HG03064 (cell line): ENCODE results near the gene TMEM131L.
"Not testable (repeated sequence)": the region's sequence is repeated elsewhere in the genome, so short reads cannot be mapped to it uniquely, and the experiment has no call there.

Experiments
- ATAC-seq: cut with Tn5 transposase; IDR thresholded peaks from one replicate; pipeline ENCODE4 v1.9.1; 2021; ENCODE audit warnings: low read depth; ENCODE audit not compliant: unreplicated experiment

TMEM131L gene

GRCh38 chr4:153466081-153466948, at the start of gene TMEM131L:
TMEM131L (plus strand) TSS chr4:153466360; CDS start chr4:153466398, 38 bp downstream.
- peak; percentile 41 for ATAC-seq

DNA sequence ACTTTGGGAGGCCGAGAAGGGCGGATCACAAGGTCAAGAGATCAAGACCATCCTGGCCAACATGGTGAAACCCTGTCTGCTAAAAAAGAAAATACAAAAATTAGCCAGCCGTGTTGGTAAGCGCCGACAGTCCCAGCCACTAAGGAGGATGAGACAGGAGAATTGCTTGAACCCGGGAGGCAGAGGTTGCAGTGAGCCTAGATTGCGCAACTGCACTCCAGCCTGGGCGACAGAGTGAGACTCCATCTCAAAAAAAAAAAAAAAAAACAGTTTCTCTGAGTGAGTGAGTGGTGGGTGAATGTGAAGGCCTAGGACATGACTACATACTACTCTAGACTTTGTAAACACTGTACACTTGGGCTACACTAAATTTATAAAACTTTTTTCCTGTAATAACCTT, 49.7 kb upstream of the TMEM131L start:
- ATAC-seq = not testable (repeated sequence)

DNA sequence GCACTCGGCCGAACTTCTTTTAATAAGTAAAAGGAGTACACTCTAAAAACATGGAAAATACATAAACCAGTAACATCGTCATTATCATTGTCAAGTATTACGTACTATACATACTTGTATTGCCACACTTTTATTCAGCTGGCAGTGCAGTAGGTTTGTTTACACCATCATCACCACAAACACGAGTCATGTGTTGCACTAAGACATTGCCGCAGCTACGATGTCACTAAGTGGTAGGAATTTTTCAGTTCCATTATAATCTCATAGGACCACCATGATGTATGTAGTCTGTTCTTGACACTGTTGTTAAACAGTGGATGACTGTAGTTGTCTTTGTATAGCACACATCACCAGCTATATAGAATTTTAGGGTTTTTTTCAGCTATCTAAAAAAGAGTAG, 48.0 kb upstream of the TMEM131L start:
- no peak for ATAC-seq

GRCh38 chr4:153418558-153418957, 47.6 kb upstream of the TMEM131L start:
- ATAC-seq = no peak

GRCh38 chr4:153419029-153419428, 47.1 kb upstream of the TMEM131L start:
- no peak for ATAC-seq

DNA sequence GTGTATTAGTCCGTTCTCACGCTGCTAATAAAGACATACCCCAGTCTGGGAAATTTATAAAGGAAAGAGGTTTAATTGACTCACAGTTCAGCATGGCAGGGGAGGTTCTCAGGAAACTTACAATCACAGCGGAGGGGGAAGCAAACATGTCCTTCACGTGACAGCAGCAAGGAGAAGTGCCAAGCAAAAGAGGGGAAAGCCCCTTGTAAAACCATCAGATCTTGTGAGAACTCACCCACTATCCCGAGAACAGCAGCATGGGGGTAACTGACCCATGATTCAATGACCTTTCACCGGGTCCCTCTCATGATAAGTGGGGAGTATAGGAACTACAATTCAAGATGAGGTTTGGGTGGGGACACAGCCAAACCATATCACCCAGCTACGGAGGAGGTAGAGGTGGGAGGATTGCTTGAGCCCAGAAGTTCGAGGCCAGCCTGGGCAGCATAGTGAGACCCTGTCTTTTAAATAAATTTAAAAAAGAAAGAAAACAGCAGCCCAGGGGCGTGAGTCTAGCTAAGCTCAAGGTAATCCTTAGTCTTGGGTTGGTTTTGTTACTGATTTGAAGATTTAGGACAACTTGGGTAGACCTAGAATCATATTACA, 46.4 kb upstream of the TMEM131L start:
- ATAC-seq = no peak

GRCh38 chr4:153420361-153420760, 45.8 kb upstream of the TMEM131L start:
- no peak for ATAC-seq

- no peak for ATAC-seq
These were observed 44.2 kb upstream of the TMEM131L start for GRCh38 chr4:153421941-153422340.

DNA sequence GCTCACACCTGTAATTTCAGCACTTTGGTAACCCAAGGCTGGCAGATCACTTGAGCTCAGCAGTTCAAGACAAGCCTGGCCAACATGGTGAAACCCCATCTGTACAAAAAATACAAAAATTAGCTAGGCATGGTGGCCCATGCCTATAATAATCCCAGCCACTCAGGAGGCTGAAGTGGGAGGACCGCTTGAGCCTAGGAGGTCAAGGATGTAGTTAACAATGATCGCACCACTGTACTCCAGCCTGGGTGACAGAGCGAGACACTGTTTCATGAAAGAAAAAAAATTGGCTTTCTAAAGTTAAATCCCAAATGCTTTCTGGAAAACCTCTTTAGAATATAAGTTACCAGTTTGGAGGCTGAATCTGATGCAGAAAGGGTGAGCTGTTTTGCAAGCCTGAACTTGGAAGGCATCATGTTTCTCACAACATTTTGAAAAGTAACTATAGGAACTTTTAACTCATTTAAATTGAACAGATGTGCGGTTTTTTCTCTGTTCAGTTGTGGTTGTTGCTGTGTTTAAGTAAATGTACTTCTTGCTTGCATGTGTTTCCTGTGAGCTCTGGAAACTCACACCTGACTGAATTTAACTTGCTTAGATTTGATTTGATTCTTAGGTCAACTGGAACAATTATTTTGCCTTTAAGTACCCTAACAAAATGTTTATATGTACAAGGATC, 39.8 kb upstream of the TMEM131L start:
- peak; percentile 62 for ATAC-seq

GRCh38 chr4:153427363-153428071, 38.6 kb upstream of the TMEM131L start:
- ATAC-seq = no peak

DNA sequence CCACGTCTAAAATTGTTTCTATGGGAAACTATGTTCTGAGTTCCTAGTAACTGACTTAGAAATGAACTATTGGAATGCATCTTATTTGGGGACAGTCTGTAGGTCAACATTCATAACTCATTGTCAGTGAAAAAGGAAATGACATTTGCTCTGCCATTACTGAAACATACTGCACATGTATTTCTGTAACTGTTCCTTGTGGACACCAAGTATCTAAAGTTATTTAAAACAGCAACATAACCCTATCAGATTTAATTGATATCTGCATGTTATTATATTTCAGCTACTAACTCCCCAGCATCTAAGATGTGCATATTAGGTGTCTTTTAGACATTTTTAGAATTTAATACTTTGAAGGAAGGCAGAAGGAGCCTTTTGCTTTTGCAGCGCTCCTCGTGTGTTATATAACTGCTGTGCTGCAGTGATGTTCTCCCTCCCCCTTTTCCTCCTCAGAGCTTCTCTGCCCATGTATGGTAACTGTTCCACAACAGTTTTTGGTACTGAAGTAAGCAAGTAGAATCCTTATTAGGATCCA, 37.2 kb upstream of the TMEM131L start:
- ATAC-seq = no peak

- peak; percentile 86 for ATAC-seq
These were observed 33.0 kb upstream of the TMEM131L start for GRCh38 chr4:153432965-153433753.

- peak; percentile 14 for ATAC-seq
These were observed 32.4 kb upstream of the TMEM131L start for GRCh38 chr4:153433754-153434105.

DNA sequence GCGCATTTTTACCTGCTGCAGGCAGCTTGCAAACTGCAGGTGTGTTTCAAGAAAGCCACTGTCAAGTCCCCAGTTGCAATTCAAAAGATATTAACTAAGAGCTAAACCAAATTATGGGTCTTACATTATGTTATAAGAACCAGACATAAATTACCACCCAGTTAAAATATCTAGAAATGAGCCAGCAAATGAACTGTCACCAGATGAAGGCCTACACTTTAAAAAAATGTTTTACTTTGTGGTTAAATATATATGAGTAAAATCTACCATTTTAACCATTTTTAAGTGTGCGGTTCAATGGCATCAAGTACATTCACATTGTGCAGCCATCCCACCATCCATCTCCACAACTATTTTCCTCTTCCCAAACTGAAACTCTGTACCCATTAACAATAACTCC, 32.0 kb upstream of the TMEM131L start:
- no peak for ATAC-seq

DNA sequence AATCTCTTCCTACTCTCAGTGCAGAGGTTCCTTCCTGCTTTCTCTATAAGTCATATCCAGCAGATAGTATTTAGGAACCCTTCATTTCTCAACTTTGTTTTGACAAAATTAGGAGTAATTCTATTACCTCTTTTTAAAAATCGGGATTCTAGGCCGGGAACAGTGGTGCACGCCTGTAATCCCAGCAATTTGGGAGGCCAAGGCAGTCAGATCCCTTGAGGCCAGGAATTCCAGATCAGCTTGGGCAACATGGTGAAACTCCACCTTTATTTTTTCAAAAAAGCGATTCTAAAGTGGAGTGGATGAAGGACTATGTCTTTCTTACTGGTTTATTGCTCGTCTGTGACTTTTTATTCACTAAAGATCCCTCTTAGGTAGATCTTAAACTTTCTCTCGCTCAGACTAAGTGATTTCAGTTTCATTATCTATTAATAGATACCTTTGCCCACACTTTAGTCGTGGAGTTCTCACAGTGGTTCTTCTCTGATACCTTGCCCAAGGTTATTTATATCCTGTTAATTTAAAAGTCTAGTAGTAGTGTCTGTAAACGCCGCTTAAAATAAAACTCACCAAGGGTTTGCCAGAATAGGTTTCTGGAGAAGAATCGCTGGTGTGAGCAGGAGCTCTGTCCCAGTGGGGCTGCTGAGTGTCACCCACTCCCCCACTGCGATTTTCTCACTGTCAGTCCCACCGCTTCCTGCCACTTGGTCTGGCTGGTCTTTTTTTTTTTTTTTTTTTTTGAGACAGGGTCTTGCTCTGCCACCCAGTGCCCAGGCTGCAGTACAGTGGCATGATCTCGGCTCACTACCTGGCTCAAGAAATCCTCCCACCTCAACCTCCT, 27.0 kb upstream of the TMEM131L start:
- ATAC-seq = peak; percentile 75

- no peak for ATAC-seq
These were observed 26.3 kb upstream of the TMEM131L start for GRCh38 chr4:153439831-153440230.

GRCh38 chr4:153440475-153440874, 25.7 kb upstream of the TMEM131L start:
- ATAC-seq = no peak

DNA sequence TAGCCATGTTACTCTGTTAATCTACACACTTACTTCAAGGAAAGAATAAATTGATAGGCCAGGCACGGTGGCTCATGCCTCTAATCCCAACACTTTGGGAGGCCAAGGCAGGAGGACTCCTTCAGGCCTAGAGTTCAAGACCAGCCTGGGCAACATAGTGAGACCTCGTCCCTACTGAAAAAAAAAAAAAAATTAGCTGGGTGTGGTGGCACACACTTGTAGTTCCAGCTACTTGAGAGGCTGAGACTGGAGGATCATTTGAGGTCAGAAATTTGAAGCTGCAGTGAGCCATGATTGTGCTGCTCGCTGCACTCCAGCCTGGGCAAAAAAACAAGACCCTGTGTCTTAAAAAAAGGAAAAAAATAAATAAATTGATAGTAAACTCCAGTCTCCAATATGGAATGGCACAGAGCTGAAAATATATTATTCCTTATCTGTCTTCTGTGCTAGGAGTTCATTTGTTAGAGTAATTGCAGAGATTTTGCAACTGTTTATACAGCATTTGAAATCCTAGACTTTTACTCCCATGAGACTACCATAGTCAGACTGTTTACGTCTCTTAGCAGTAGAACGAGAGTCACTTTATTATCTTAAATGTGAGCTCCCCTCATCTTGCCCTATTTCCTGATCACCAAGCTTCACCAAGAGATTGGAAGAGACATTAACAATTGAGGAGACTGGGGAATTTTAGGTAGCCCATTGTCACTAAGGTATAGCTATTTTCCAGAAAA, 18.8 kb upstream of the TMEM131L start:
- no peak for ATAC-seq
